ENCODE data around the gene ATAT1. TPM values are rescaled to one million over a fixed set of nuclear protein-coding genes. Genes with fewer than 3 reads are reported as not detected.

ATAT1 gene
- total and polyA plus RNA-seq, 9 of the 15 experiments (the other 6 are each of a cell fraction or from before 2014, with no cell fraction given): 0.65 to 5.8 (median 1.6) TPM

DNA sequence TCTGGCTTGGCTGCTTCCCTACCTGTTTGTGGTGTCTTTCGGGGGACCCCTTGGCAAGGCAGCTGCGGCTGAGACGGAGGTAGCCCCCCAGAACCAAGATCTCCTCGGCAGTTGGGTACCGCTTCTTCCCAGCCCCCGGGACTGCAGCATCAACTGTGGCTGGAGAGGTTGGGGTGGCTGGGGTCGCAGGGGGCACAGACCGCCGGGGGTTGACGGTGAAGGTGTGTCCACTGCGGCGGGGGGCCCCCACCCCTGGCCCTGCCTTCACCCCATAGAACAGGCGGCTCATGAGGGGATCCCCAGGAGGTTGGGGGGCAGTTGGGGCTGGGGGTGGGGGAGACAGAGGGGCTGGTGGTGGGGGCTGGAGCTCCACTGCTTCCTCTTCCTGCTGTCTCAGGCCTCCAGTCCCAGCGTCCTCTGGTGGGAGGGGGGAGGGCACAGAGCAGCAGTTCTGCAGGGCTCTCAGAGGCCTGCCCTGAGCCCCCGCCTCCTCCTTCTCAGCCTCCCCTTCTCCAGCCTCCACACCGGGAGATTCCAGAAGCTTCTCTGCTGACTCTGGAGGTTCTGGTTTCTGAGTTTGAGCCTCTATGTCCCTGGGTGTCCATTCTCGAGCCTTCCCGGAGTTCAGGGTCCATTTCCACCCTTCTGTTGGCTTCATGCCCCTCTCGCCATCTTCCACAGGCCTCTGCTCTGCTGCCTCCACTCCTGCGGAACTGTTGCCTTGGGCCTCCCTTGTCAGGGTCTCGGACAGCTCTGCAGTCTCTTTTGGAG lies 57.9 kb downstream of the ATAT1 start (continued):
- TF ChIP-seq BRD4 (IDR thresholded peaks at IDR 0.05) (no peak), FOXM1 (IDR thresholded peaks at IDR 0.05; ENCODE audit: low read depth) (no peak), FOXM1 (CRISPR knock-in tag; IDR thresholded peaks at IDR 0.05; ENCODE audit: low read depth) (0 out of 2 replicates have a peak, but pooled peaks have one; percentile 65), PHB2 (IDR thresholded peaks at IDR 0.05; ENCODE audit: low read depth) (0 out of 2 replicates have a peak, but pooled peaks have one; percentile 18), MTA1 (IDR thresholded peaks at IDR 0.05; ENCODE audit: borderline replicate concordance) (0 out of 2 replicates have a peak, but pooled peaks have one; percentile 8), POLR2G (IDR thresholded peaks at IDR 0.05; ENCODE audit: low read depth, low read length) (peak; percentile 58), CREM (IDR thresholded peaks at IDR 0.05; ENCODE audit: low read depth) (0 out of 2 replicates have a peak, but pooled peaks have one; percentile 22), MAFG (tag; conservative IDR thresholded peaks at IDR 0.05) (no peak), TRIM28 (IDR thresholded peaks at IDR 0.05) (no peak), SMAD4 (CRISPR knock-in tag; conservative IDR thresholded peaks at IDR 0.05) (0 out of 2 replicates have a peak, but pooled peaks have one; percentile 20), RB1 (IDR thresholded peaks at IDR 0.05; ENCODE audit: low read depth) (peak; percentile 35; the same call in 1 of the 2 replicates), CHD1 (IDR thresholded peaks at IDR 0.05; ENCODE audit: low read length) (peak; percentile 50), MTF1 (CRISPR knock-in tag; IDR thresholded peaks at IDR 0.05; ENCODE audit: borderline replicate concordance) (no peak), KDM4B (IDR thresholded peaks at IDR 0.05; ENCODE audit: borderline replicate concordance in 2 of 2, low read depth in 1 of 2) (peak in 1 of 2 experiments; percentile 84; a peak in 1 of 4 replicates), ATF7 (IDR thresholded peaks at IDR 0.05) (peak; percentile 39; the same call in 1 of the 2 replicates), ZBTB7A (IDR thresholded peaks at IDR 0.05; ENCODE audit: borderline replicate concordance, control insufficient read depth, low read depth, low read length) (peak; percentile 72; the same call in 1 of the 2 replicates), HNRNPUL1 (IDR thresholded peaks at IDR 0.05; ENCODE audit: low read length) (no peak), ZNF583 (CRISPR knock-in tag; IDR thresholded peaks at IDR 0.05) (no peak), SNIP1 (IDR thresholded peaks at IDR 0.05; ENCODE audit: low read depth) (no peak), POLR2AphosphoS5 (IDR thresholded peaks at IDR 0.05; ENCODE audit: control insufficient read depth, insufficient read depth, low read depth, low read length) (no peak; the same call in 1 of the 2 replicates)
- TF ChIP-seq, protein P1, sequence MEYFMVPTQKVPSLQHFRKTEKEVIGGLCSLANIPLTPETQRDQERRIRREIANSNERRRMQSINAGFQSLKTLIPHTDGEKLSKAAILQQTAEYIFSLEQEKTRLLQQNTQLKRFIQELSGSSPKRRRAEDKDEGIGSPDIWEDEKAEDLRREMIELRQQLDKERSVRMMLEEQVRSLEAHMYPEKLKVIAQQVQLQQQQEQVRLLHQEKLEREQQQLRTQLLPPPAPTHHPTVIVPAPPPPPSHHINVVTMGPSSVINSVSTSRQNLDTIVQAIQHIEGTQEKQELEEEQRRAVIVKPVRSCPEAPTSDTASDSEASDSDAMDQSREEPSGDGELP (CRISPR knock-in tag; IDR thresholded peaks at IDR 0.05; ENCODE audit: borderline replicate concordance): peak; percentile 28; the same call in 1 of the 2 replicates
- TF ChIP-seq, protein P2, sequence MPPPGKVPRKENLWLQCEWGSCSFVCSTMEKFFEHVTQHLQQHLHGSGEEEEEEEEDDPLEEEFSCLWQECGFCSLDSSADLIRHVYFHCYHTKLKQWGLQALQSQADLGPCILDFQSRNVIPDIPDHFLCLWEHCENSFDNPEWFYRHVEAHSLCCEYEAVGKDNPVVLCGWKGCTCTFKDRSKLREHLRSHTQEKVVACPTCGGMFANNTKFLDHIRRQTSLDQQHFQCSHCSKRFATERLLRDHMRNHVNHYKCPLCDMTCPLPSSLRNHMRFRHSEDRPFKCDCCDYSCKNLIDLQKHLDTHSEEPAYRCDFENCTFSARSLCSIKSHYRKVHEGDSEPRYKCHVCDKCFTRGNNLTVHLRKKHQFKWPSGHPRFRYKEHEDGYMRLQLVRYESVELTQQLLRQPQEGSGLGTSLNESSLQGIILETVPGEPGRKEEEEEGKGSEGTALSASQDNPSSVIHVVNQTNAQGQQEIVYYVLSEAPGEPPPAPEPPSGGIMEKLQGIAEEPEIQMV (tag; conservative IDR thresholded peaks at IDR 0.05; ENCODE audit: low read depth): no peak
- TF ChIP-seq, protein P3, sequence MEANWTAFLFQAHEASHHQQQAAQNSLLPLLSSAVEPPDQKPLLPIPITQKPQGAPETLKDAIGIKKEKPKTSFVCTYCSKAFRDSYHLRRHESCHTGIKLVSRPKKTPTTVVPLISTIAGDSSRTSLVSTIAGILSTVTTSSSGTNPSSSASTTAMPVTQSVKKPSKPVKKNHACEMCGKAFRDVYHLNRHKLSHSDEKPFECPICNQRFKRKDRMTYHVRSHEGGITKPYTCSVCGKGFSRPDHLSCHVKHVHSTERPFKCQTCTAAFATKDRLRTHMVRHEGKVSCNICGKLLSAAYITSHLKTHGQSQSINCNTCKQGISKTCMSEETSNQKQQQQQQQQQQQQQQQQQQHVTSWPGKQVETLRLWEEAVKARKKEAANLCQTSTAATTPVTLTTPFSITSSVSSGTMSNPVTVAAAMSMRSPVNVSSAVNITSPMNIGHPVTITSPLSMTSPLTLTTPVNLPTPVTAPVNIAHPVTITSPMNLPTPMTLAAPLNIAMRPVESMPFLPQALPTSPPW (CRISPR knock-in tag; IDR thresholded peaks at IDR 0.05): peak; percentile 85
- TF ChIP-seq, protein P4, sequence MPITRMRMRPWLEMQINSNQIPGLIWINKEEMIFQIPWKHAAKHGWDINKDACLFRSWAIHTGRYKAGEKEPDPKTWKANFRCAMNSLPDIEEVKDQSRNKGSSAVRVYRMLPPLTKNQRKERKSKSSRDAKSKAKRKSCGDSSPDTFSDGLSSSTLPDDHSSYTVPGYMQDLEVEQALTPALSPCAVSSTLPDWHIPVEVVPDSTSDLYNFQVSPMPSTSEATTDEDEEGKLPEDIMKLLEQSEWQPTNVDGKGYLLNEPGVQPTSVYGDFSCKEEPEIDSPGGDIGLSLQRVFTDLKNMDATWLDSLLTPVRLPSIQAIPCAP (CRISPR knock-in tag; IDR thresholded peaks at IDR 0.05; ENCODE audit: borderline replicate concordance): no peak

All from K562 (cell line).